ENCODE data around the gene POM121L2.

Gene POM121L2

GRCh38 chr6:27293436-27294098, 18.5 kb downstream of the POM121L2 start:
- Histone ChIP-seq H3K9me3 (replicated peaks in 1 of 2; ENCODE audit: control insufficient read depth in 2 of 2, insufficient read depth in 1 of 2, low read depth in 1 of 2, low read length in 2 of 2) (peaks cover 0 to 18% of the 10 kb centered on the region in 2 donors), H2BK15ac (ENCODE audit: low read length) (no peak overlapping the region), H4K91ac (ENCODE audit: low read depth, low read length, poor library complexity) (no peak overlapping the region), H3K79me1 (ENCODE audit: low read depth, low read length) (no peaks in the 10 kb centered on the region), H3K4me2 (ENCODE audit: insufficient read depth, low read length, poor library complexity, severe bottlenecking) (no peak overlapping the region), H2BK120ac (ENCODE audit: low read depth, low read length) (no peak overlapping the region), H2BK12ac (ENCODE audit: low read length) (no peak overlapping the region), H4K8ac (ENCODE audit: low read depth, low read length) (no peak overlapping the region), H3K4me3 (ENCODE audit: low read length in 2 of 2) (no peak overlapping the region), H3K4me1 (ENCODE audit: control insufficient read depth in 2 of 2, insufficient read depth in 1 of 2, low read depth in 1 of 2, low read length in 2 of 2) (peaks cover 4 to 5% of the 10 kb centered on the region in 2 donors), H3K4ac (ENCODE audit: low read length) (no peak overlapping the region), H3K36me3 (replicated peaks in 1 of 2; ENCODE audit: control insufficient read depth in 2 of 2, insufficient read depth in 2 of 2, low read length in 2 of 2) (no peaks in the 10 kb centered on the region), H3K14ac (ENCODE audit: low read length) (no peak overlapping the region), H3K23ac (ENCODE audit: low read depth, low read length, poor library complexity) (no peak overlapping the region), H2AFZ (ENCODE audit: low read length) (no peak overlapping the region), H2BK5ac (ENCODE audit: low read length) (no peak overlapping the region), H2AK5ac (ENCODE audit: low read depth, low read length) (no peak overlapping the region), H3K27ac (replicated peaks; ENCODE audit: low read length) (no peak overlapping the region), H3K27me3 (ENCODE audit: control insufficient read depth in 3 of 3, insufficient read depth in 3 of 3, low read depth in 1 of 3, low read length in 3 of 3) (peaks cover 7 to 89% (median 40%) of the 10 kb centered on the region in 3 experiments), H3K9ac (ENCODE audit: low read depth, low read length, poor library complexity) (no peak overlapping the region), H3K18ac (ENCODE audit: low read length) (no peak overlapping the region)
- no CpG with 5 or more reads among the region's 28 CpGs for WGBS, 2 donors (ENCODE audit: extremely low coverage in 2 of 2, insufficient read length in 2 of 2, insufficient replicate concordance in 1 of 2)
- DNase-seq (ENCODE audit: low spot score), result no peak

- Histone ChIP-seq H3K4me1 (ENCODE audit: control insufficient read depth in 2 of 2, insufficient read depth in 1 of 2, low read depth in 1 of 2, low read length in 2 of 2) (peaks cover 2 to 7% of the 10 kb centered on the region in 2 donors), H3K4ac (ENCODE audit: low read length) (no peak overlapping the region), H3K9ac (ENCODE audit: low read depth, low read length, poor library complexity) (no peak overlapping the region), H2BK120ac (ENCODE audit: low read depth, low read length) (no peak overlapping the region), H3K36me3 (replicated peaks in 1 of 2; ENCODE audit: control insufficient read depth in 2 of 2, insufficient read depth in 2 of 2, low read length in 2 of 2) (no peaks in the 10 kb centered on the region), H2BK5ac (ENCODE audit: low read length) (no peak overlapping the region), H4K91ac (ENCODE audit: low read depth, low read length, poor library complexity) (no peak overlapping the region), H2BK15ac (ENCODE audit: low read length) (no peak overlapping the region), H3K4me3 (ENCODE audit: low read length in 2 of 2) (peak overlapping the region in 1 of 2 donors; percentile 61), H2AFZ (ENCODE audit: low read length) (no peak overlapping the region), H3K79me1 (ENCODE audit: low read depth, low read length) (no peaks in the 10 kb centered on the region), H3K27me3 (ENCODE audit: control insufficient read depth in 3 of 3, insufficient read depth in 3 of 3, low read depth in 1 of 3, low read length in 3 of 3) (peaks cover 7 to 88% (median 61%) of the 10 kb centered on the region in 3 experiments), H3K23ac (ENCODE audit: low read depth, low read length, poor library complexity) (no peak overlapping the region), H3K18ac (ENCODE audit: low read length) (no peak overlapping the region), H2AK5ac (ENCODE audit: low read depth, low read length) (no peak overlapping the region), H3K27ac (replicated peaks; ENCODE audit: low read length) (no peak overlapping the region), H3K14ac (ENCODE audit: low read length) (no peak overlapping the region), H4K8ac (ENCODE audit: low read depth, low read length) (no peak overlapping the region), H2BK12ac (ENCODE audit: low read length) (no peak overlapping the region), H3K4me2 (ENCODE audit: insufficient read depth, low read length, poor library complexity, severe bottlenecking) (peak overlapping the region; percentile 60), H3K9me3 (replicated peaks in 1 of 2; ENCODE audit: control insufficient read depth in 2 of 2, insufficient read depth in 1 of 2, low read depth in 1 of 2, low read length in 2 of 2) (peaks cover 2 to 18% of the 10 kb centered on the region in 2 donors)
- no peak for DNase-seq (ENCODE audit: low spot score)
- no CpG with 5 or more reads among the region's 10 CpGs for WGBS, 2 donors (ENCODE audit: extremely low coverage in 2 of 2, insufficient read length in 2 of 2, insufficient replicate concordance in 1 of 2)
Observed at GRCh38 chr6:27290850-27291208, 21.2 kb downstream of the POM121L2 start.

GRCh38 chr6:27290065-27290849, 21.8 kb downstream of the POM121L2 start:
- WGBS, 2 donors (ENCODE audit: extremely low coverage in 2 of 2, insufficient read length in 2 of 2, insufficient replicate concordance in 1 of 2), result 100% methylated on average over 2 to 3 of the region's 25 CpGs
- Histone ChIP-seq H3K23ac (ENCODE audit: low read depth, low read length, poor library complexity) (no peak overlapping the region), H4K8ac (ENCODE audit: low read depth, low read length) (no peak overlapping the region), H2AFZ (ENCODE audit: low read length) (no peak overlapping the region), H2BK5ac (ENCODE audit: low read length) (no peak overlapping the region), H3K4me2 (ENCODE audit: insufficient read depth, low read length, poor library complexity, severe bottlenecking) (peak overlapping the region; percentile 60), H3K4ac (ENCODE audit: low read length) (no peak overlapping the region), H3K4me1 (ENCODE audit: control insufficient read depth in 2 of 2, insufficient read depth in 1 of 2, low read depth in 1 of 2, low read length in 2 of 2) (peaks cover 0 to 7% of the 10 kb centered on the region in 2 donors), H3K36me3 (replicated peaks in 1 of 2; ENCODE audit: control insufficient read depth in 2 of 2, insufficient read depth in 2 of 2, low read length in 2 of 2) (no peaks in the 10 kb centered on the region), H3K18ac (ENCODE audit: low read length) (no peak overlapping the region), H3K27ac (replicated peaks; ENCODE audit: low read length) (no peak overlapping the region), H3K14ac (ENCODE audit: low read length) (no peak overlapping the region), H3K4me3 (ENCODE audit: low read length in 2 of 2) (peak overlapping the region in 1 of 2 donors; percentile 61), H3K79me1 (ENCODE audit: low read depth, low read length) (no peaks in the 10 kb centered on the region), H2BK15ac (ENCODE audit: low read length) (no peak overlapping the region), H4K91ac (ENCODE audit: low read depth, low read length, poor library complexity) (no peak overlapping the region), H2BK120ac (ENCODE audit: low read depth, low read length) (no peak overlapping the region), H3K9me3 (replicated peaks in 1 of 2; ENCODE audit: control insufficient read depth in 2 of 2, insufficient read depth in 1 of 2, low read depth in 1 of 2, low read length in 2 of 2) (peaks cover 2 to 18% of the 10 kb centered on the region in 2 donors), H3K27me3 (ENCODE audit: control insufficient read depth in 3 of 3, insufficient read depth in 3 of 3, low read depth in 1 of 3, low read length in 3 of 3) (peaks cover 7 to 84% (median 61%) of the 10 kb centered on the region in 3 experiments), H2AK5ac (ENCODE audit: low read depth, low read length) (no peak overlapping the region), H3K9ac (ENCODE audit: low read depth, low read length, poor library complexity) (no peak overlapping the region), H2BK12ac (ENCODE audit: low read length) (no peak overlapping the region)
- no peak for DNase-seq (ENCODE audit: low spot score)

Data from neuronal stem cell (in vitro differentiated cells).